ENCODE results near the gene HOOK2. TPM values are rescaled to one million over a fixed set of nuclear protein-coding genes. Genes with fewer than 3 reads are reported as not detected.

The HOOK2 gene
- total and polyA plus RNA-seq, 2 of the 4 experiments (the other 2 are of a cell fraction): 7.5 to 21.6 TPM

GRCh38 chr19:12792051-12792852, 16.9 kb upstream of the HOOK2 start (continued):
- TF ChIP-seq MXI1 (IDR thresholded peaks at IDR 0.05; ENCODE audit: borderline replicate concordance, low read depth, low read length) (no peak), BHLHE40 (IDR thresholded peaks at IDR 0.05; ENCODE audit: low read depth, low read length) (no peak), CHD1 (IDR thresholded peaks at IDR 0.05; ENCODE audit: low read depth, low read length) (peak; percentile 100)
